OCI-LY3 (cell line): Measurements from ENCODE around the gene ST7.
"Not testable (repeated sequence)": the region's sequence is repeated elsewhere in the genome, so short reads cannot be mapped to it uniquely, and the experiment has no call there.

ENCODE experiments used
- H2AFZ ChIP-seq: fragments of 200-600, 300-600 bp; shearing (Covaris generic); 2 replicates; pipeline ENCODE4 v1.6.0; 2014; ENCODE audit warnings: antibody characterized with exemption, low read depth, low read length
- H3K27ac ChIP-seq: fragments of 200-600, 300-600 bp; sonication (generic); 2 replicates; pipeline ENCODE4 v1.5.1; 2014; ENCODE audit warnings: mild to moderate bottlenecking, low read length, moderate library complexity, mixed read lengths
- H3K27me3 ChIP-seq: fragments of 200-600, 300-600 bp; sonication (generic); 2 replicates; pipeline ENCODE4 v1.6.1; 2014; ENCODE audit warnings: low read depth, low read length, mixed read lengths
- H3K36me3 ChIP-seq: fragments of 200-600, 300-600 bp; sonication (generic); replicated peaks from 2 replicates; pipeline ENCODE3; 2014; ENCODE audit warnings: low read depth, low read length, mixed read lengths
- H3K4me1 ChIP-seq: fragments of 300-600, 200-600 bp; sonication (generic); 2 replicates; pipeline ENCODE4 v1.6.1; 2014; ENCODE audit warnings: low read length, mixed read lengths
- H3K4me2 ChIP-seq: fragments of 200-600, 300-600 bp; sonication (generic); 2 replicates; pipeline ENCODE4 v1.6.1; 2014; ENCODE audit warnings: low read length, mixed read lengths
- H3K4me3 ChIP-seq: fragments of 300-600, 200-600 bp; sonication (generic); 2 replicates; pipeline ENCODE4 v1.5.1; 2014; ENCODE audit warnings: antibody characterized with exemption, mild to moderate bottlenecking, low read length, moderate library complexity
- H3K79me2 ChIP-seq: fragments of 300-600, 200-600 bp; shearing (Covaris generic); 2 replicates; pipeline ENCODE4 v1.6.1; 2014; ENCODE audit warnings: mild to moderate bottlenecking, low read length, mixed read lengths
- H3K9ac ChIP-seq: fragments of 300-600, 200-600 bp; shearing (Covaris generic); 2 replicates; pipeline ENCODE4 v1.6.0; 2014; ENCODE audit warnings: mild to moderate bottlenecking, low read length, moderate library complexity
- H3K9me3 ChIP-seq: fragments of 200-600, 300-600 bp; shearing (Covaris generic); 2 replicates; pipeline ENCODE4 v1.6.1; 2014; ENCODE audit warnings: low read length, mixed read lengths; ENCODE audit not compliant: insufficient read depth
- H4K20me1 ChIP-seq: fragments of 200-600, 300-600 bp; sonication (generic); 2 replicates; pipeline ENCODE4 v1.6.1; 2016; ENCODE audit warnings: low read length, mixed read lengths; ENCODE audit not compliant: insufficient read depth
- CTCF ChIP-seq: fragments of 200-600, 300-600 bp; sonication (generic); IDR thresholded peaks from 2 replicates; pipeline ENCODE4 v1.5.1; 2014; ENCODE audit warnings: antibody characterized with exemption, low read length, low read depth
- EZH2phosphoT487 ChIP-seq: fragments of 200-600 bp; shearing (Covaris generic); IDR thresholded peaks from 2 replicates; pipeline ENCODE4 v1.6.1; 2018; ENCODE audit warnings: antibody characterized with exemption, mixed run types, low read depth

The ST7 gene

GRCh38 chr7:117241088-117241487, 287.8 kb downstream of the ST7 start:
- H3K27me3 ChIP-seq, result no peaks in the 10 kb centered on the region
- H3K27ac ChIP-seq, result no peak overlapping the region
- peaks cover 6% of the 10 kb centered on the region; the same call in 1 of the 2 replicates for H3K9me3 ChIP-seq
- no peaks in the 10 kb centered on the region for H3K79me2 ChIP-seq
- no peaks in the 10 kb centered on the region for H4K20me1 ChIP-seq
- H2AFZ ChIP-seq, result no peak overlapping the region
- TF ChIP-seq CTCF (no peak), EZH2phosphoT487 (no peak)
- H3K4me3 ChIP-seq, result no peak overlapping the region
- H3K9ac ChIP-seq, result no peak overlapping the region
- no peaks in the 10 kb centered on the region for H3K36me3 ChIP-seq
- H3K4me1 ChIP-seq, result peaks cover 20% of the 10 kb centered on the region
- no peak overlapping the region for H3K4me2 ChIP-seq

- H3K9me3 ChIP-seq, result peaks cover 6% of the 10 kb centered on the region; the same call in 1 of the 2 replicates
- no peak overlapping the region for H3K4me3 ChIP-seq
- H3K27me3 ChIP-seq, result no peaks in the 10 kb centered on the region
- H2AFZ ChIP-seq, result no peak overlapping the region
- H3K4me2 ChIP-seq, result peak overlapping the region; percentile 3; the same call in 1 of the 2 replicates
- H3K9ac ChIP-seq, result no peak overlapping the region
- H4K20me1 ChIP-seq, result no peaks in the 10 kb centered on the region
- peaks cover 8% of the 10 kb centered on the region for H3K4me1 ChIP-seq
- H3K27ac ChIP-seq, result no peak overlapping the region
- no peaks in the 10 kb centered on the region for H3K79me2 ChIP-seq
- H3K36me3 ChIP-seq, result no peaks in the 10 kb centered on the region
- TF ChIP-seq CTCF (no peak), EZH2phosphoT487 (no peak)
Measured at GRCh38 chr7:117243390-117243789, 290.1 kb downstream of the ST7 start.

GRCh38 chr7:117245703-117246102, 292.4 kb downstream of the ST7 start:
- not testable (repeated sequence) for H3K36me3 ChIP-seq, H3K4me2 ChIP-seq, H3K4me3 ChIP-seq, H3K27ac ChIP-seq, H3K27me3 ChIP-seq, H3K79me2 ChIP-seq, H3K9ac ChIP-seq, H4K20me1 ChIP-seq, H3K9me3 ChIP-seq, H2AFZ ChIP-seq
- H3K4me1 ChIP-seq, result peaks cover 19% of the 10 kb centered on the region

- Histone ChIP-seq H3K9me3 (peaks cover 6% of the 10 kb centered on the region; the same call in 1 of the 2 replicates), H2AFZ (no peak overlapping the region), H3K4me1 (peaks cover 39% of the 10 kb centered on the region), H3K27me3 (no peaks in the 10 kb centered on the region), H3K9ac (no peak overlapping the region), H3K4me3 (no peak overlapping the region), H3K4me2 (no peak overlapping the region), H3K27ac (no peak overlapping the region), H4K20me1 (no peaks in the 10 kb centered on the region), H3K36me3 (no peaks in the 10 kb centered on the region), H3K79me2 (no peaks in the 10 kb centered on the region)
- TF ChIP-seq CTCF (no peak), EZH2phosphoT487 (no peak)
Measured at GRCh38 chr7:117247809-117248208, 294.5 kb downstream of the ST7 start.

- Histone ChIP-seq H2AFZ (no peak overlapping the region), H3K4me3 (no peak overlapping the region), H3K9me3 (peaks cover 6% of the 10 kb centered on the region; the same call in 1 of the 2 replicates), H3K79me2 (no peaks in the 10 kb centered on the region), H3K27ac (no peak overlapping the region), H3K4me1 (peaks cover 30% of the 10 kb centered on the region), H3K9ac (no peak overlapping the region), H3K27me3 (no peaks in the 10 kb centered on the region), H3K4me2 (no peak overlapping the region), H4K20me1 (no peaks in the 10 kb centered on the region), H3K36me3 (no peaks in the 10 kb centered on the region)
- TF ChIP-seq CTCF, result no peak
Measured at GRCh38 chr7:117248829-117249228, 295.5 kb downstream of the ST7 start.
